K562 (cell line): ENCODE measurements around the gene INPP5K. TPM values are rescaled to one million over a fixed set of nuclear protein-coding genes. Genes with fewer than 3 reads are reported as not detected.
A peak's percentile ranks its signal among the peaks of the same experiment; 100 is the strongest.

Experiments
- ATAC-seq: fragments of 200-7000 bp; cut with Tn5 transposase; 3 replicates; pipeline ENCODE4 v1.9.1; 2020; ENCODE audit warnings: moderate library complexity
- BruUV-seq: library from RNA; stranded (reverse); fragments of 400-500 nt; replicated peaks from 2 replicates; lab custom pipeline; 2021; lab: Mats Ljungman, UMichigan
- CTCF ChIA-PET: fragments of 300-600 bp; formaldehyde crosslinking; extraction: SDS; loops from one replicate; lab custom pipeline; 2021; ENCODE audit warnings: low intra/inter-chr PET ratio; lab: Yijun Ruan, JAX
- POLR2A ChIA-PET: fragments of 300-600, 350-650 bp; sonication (Branson Sonifier 250); formaldehyde crosslinking; extraction: SDS; loops from one replicate; lab custom pipeline; 2021; ENCODE audit warnings: antibody characterized with exemption, inconsistent platforms; lab: Yijun Ruan, JAX
- DNase-seq, 4 experiments: peaks; one replicate each; pipeline versions ENCODE4 v3.0.0 to v3.0.0-alpha.2; 2011 to 2018; ENCODE audit warnings: low spot score in 3 of 4, mixed read lengths in 3 of 4; ENCODE audit errors: extremely low read depth in 1 of 4
- FAIRE-seq: peaks from 2 replicates; lab custom pipeline; 2011; peaks lifted over from hg19 to GRCh38; lab: Jason Lieb, UNC
- H2AFZ ChIP-seq: 2 replicates; pipeline ENCODE4 v1.6.0; 2011; ENCODE audit warnings: low read depth, low read length, control low read depth, inconsistent platforms
- H3K27ac ChIP-seq: fragments of 200-600 bp; 3 replicates; pipeline ENCODE4 v1.8.0; 2011; ENCODE audit warnings: low read depth, mild to moderate bottlenecking, control low read depth, inconsistent platforms, low read length, moderate library complexity, mixed read lengths; ENCODE audit errors: extremely low read depth
- H3K27me3 ChIP-seq, 2 experiments: fragments of 300-600 bp in 1 of 2; 2 replicates in 1 of 2; 3 replicates in 1 of 2; pipeline versions ENCODE4 v1.6.0 to v1.8.0; 2011; ENCODE audit warnings: inconsistent platforms in 2 of 2, low read length in 2 of 2, mild to moderate bottlenecking in 1 of 2, mixed read lengths in 1 of 2, moderate library complexity in 1 of 2; ENCODE audit not compliant: control insufficient read depth in 2 of 2, insufficient read depth in 2 of 2
- H3K36me3 ChIP-seq: fragments of 300-600 bp; 3 replicates; pipeline ENCODE4 v1.8.0; 2011; ENCODE audit warnings: mild to moderate bottlenecking, low read length, inconsistent platforms; ENCODE audit not compliant: control insufficient read depth, insufficient read depth
- H3K4me1 ChIP-seq, 2 experiments: fragments of 200-600 bp in 1 of 2; replicated peaks in 1 of 2; 2 replicates in 1 of 2; 3 replicates in 1 of 2; pipeline versions ENCODE4 v1.5.1 to v1.8.0; 2011; ENCODE audit warnings: inconsistent platforms in 2 of 2, low read length in 2 of 2, mild to moderate bottlenecking in 1 of 2, mixed read lengths in 1 of 2, moderate library complexity in 1 of 2; ENCODE audit not compliant: control insufficient read depth in 2 of 2, insufficient read depth in 2 of 2
- H3K4me2 ChIP-seq: 2 replicates; pipeline ENCODE4 v1.6.1; 2011; ENCODE audit warnings: low read length, control low read depth, inconsistent platforms, mixed read lengths; ENCODE audit not compliant: insufficient read depth
- H3K4me3 ChIP-seq: fragments of 200-600 bp; sonication (generic), shearing (Covaris generic); 2 replicates; pipeline ENCODE4 v1.5.1; 2016; ENCODE audit warnings: control low read depth, inconsistent platforms
- H3K79me2 ChIP-seq: fragments of 200-600 bp; 3 replicates; pipeline ENCODE4 v1.8.0; 2011; ENCODE audit warnings: low read length, inconsistent platforms; ENCODE audit not compliant: control insufficient read depth, insufficient read depth
- H3K9ac ChIP-seq, 2 experiments: 2 replicates each; pipeline versions ENCODE4 v1.6.0 to v1.6.1; 2011; ENCODE audit warnings: low read depth in 2 of 2, low read length in 2 of 2, control low read depth in 1 of 2, inconsistent platforms in 1 of 2, mild to moderate bottlenecking in 1 of 2, mixed read lengths in 1 of 2; ENCODE audit not compliant: insufficient read depth in 1 of 2
- H3K9me1 ChIP-seq: one replicate; pipeline ENCODE4 v1.6.0; 2011; ENCODE audit warnings: inconsistent platforms, mild to moderate bottlenecking, low read length, moderate library complexity; ENCODE audit not compliant: control insufficient read depth, insufficient read depth
- H3K9me3 ChIP-seq: replicated peaks from 2 replicates; pipeline ENCODE4 v1.5.1; 2011; ENCODE audit warnings: low read depth, low read length, inconsistent platforms; ENCODE audit not compliant: control insufficient read depth, insufficient read depth
- H4K20me1 ChIP-seq: replicated peaks from 2 replicates; pipeline ENCODE4 v1.6.1; 2011; ENCODE audit warnings: low read length, inconsistent platforms, mixed read lengths; ENCODE audit not compliant: control insufficient read depth, insufficient read depth
- MGA ChIP-seq: fragments of 450-650 bp; IDR thresholded peaks from 2 replicates; pipeline ENCODE4 v1.6.1; 2016; ENCODE audit warnings: mild to moderate bottlenecking, moderate library complexity
- NCOA6 ChIP-seq: fragments of 450-650 bp; IDR thresholded peaks from 2 replicates; pipeline ENCODE4 v1.6.1; 2017; ENCODE audit warnings: mild to moderate bottlenecking
- NCOR1 ChIP-seq: fragments of 450-650 bp; IDR thresholded peaks from 2 replicates; pipeline ENCODE4 v1.6.1; 2016; ENCODE audit warnings: mild to moderate bottlenecking, moderate library complexity
- POLR2G ChIP-seq: fragments of 200-400 bp; formaldehyde crosslinking; IDR thresholded peaks from 2 replicates; pipeline ENCODE4 v1.6.1; 2017; ENCODE audit warnings: low read depth, mild to moderate bottlenecking, antibody characterized with exemption, low read length, moderate library complexity
- RBM17 ChIP-seq: fragments of 200-400 bp; formaldehyde crosslinking; IDR thresholded peaks from 2 replicates; pipeline ENCODE4 v1.6.1; 2017; ENCODE audit warnings: low read depth, mild to moderate bottlenecking, low read length, borderline replicate concordance
- ZBTB17 ChIP-seq: fragments of 450-650 bp; formaldehyde crosslinking; IDR thresholded peaks from 2 replicates; pipeline ENCODE4 v1.4.0; 2020; ENCODE audit warnings: mild to moderate bottlenecking
- ZFX ChIP-seq: sonication (generic); formaldehyde crosslinking; IDR thresholded peaks from 2 replicates; pipeline ENCODE4 v1.8.0; 2022; ENCODE audit warnings: mild to moderate bottlenecking, missing genetic modification reagents, moderate library complexity
- WGBS: fragments of 100-300 bp; shearing (Covaris generic); methylation state at CpG from one replicate; pipeline ENCODE4 v1.1.6; 2016; ENCODE audit warnings: low coverage, mixed read lengths; ENCODE audit not compliant: insufficient coverage; ENCODE audit errors: missing lambda C conversion rate; 5-methylcytosine and 5-hydroxymethylcytosine counted together
- in situ Hi-C: fragments of 300-500 bp; cut with MboI; formaldehyde crosslinking; loops from 4 replicates; pipeline ENCODE4 v1.15.0; 2018; ENCODE audit warnings: inconsistent platforms, mixed read lengths
- intact Hi-C: fragments of 100-400 bp; cut with micrococcal nuclease; formaldehyde crosslinking; loops from 2 replicates; pipeline ENCODE4 v1.14.2; 2022
- polyA plus RNA-seq, 8 experiments: library from polyadenylated mRNA; depleted of rRNA in 4 of 8; stranded (reverse) in 5 of 8; unstranded in 3 of 8; fragments of >200 nt; fragmentation: Nextera tagmentation in 2 of 8; fragmentation: Illumina TruSeq in 1 of 8; extraction: Ambion mirVana in 2 of 8; extraction: Trizol in 1 of 8; gene quantifications; 2 replicates each; pipeline versions ENCODE4 v1.2.1 to v1.2.3, GENCODE V29; 2011 to 2014; ENCODE audit warnings: inconsistent platforms in 1 of 8, missing spikeins in 1 of 8
- total RNA-seq, 7 experiments: library from RNA; depleted of rRNA in 6 of 7; stranded (reverse); fragments of >200 nt in 6 of 7; fragmentation: Illumina TruSeq in 2 of 7; extraction: Trizol in 2 of 7; gene quantifications; 2 replicates each; pipeline versions ENCODE4 v1.2.1 to v1.2.3, GENCODE V29; 2011 to 2021; ENCODE audit warnings: low replicate concordance in 1 of 7
- TF ChIP-seq, protein P1 (sequence below): sonication (generic); formaldehyde crosslinking; IDR thresholded peaks from 2 replicates; pipeline ENCODE4 v1.8.1; 2023; ENCODE audit warnings: mild to moderate bottlenecking, missing genetic modification reagents

Gene INPP5K
- total and polyA plus RNA-seq, 9 of the 15 experiments (the other 6 are each of a cell fraction or from before 2014, with no cell fraction given): 0.63 to 15.1 (median 10.1) TPM

- no peak for FAIRE-seq
- TF ChIP-seq, protein P1, sequence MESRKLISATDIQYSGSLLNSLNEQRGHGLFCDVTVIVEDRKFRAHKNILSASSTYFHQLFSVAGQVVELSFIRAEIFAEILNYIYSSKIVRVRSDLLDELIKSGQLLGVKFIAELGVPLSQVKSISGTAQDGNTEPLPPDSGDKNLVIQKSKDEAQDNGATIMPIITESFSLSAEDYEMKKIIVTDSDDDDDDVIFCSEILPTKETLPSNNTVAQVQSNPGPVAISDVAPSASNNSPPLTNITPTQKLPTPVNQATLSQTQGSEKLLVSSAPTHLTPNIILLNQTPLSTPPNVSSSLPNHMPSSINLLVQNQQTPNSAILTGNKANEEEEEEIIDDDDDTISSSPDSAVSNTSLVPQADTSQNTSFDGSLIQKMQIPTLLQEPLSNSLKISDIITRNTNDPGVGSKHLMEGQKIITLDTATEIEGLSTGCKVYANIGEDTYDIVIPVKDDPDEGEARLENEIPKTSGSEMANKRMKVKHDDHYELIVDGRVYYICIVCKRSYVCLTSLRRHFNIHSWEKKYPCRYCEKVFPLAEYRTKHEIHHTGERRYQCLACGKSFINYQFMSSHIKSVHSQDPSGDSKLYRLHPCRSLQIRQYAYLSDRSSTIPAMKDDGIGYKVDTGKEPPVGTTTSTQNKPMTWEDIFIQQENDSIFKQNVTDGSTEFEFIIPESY: 0 out of 2 replicates have a peak, but pooled peaks have one; percentile 23
- TF ChIP-seq RBM17 (no peak), ZFX (no peak), ZBTB17 (CRISPR knock-in tag) (no peak), MGA (no peak), POLR2G (peak; percentile 27; the same call in 1 of the 2 replicates), NCOR1 (no peak), NCOA6 (no peak)
Observed at GRCh38 chr17:1474402-1475189, 41.8 kb downstream of the INPP5K start.

More at GRCh38 chr17:1474402-1475189, 41.8 kb downstream of the INPP5K start:
- no peaks in the 10 kb centered on the region for H3K9me3 ChIP-seq
- no peak overlapping the region for H2AFZ ChIP-seq
- ATAC-seq (no peak), DNase-seq (no peak)
- in situ Hi-C loops: no loop called here
- H3K79me2 ChIP-seq: no peaks in the 10 kb centered on the region
- no TSS peak for BruUV-seq
- H4K20me1 ChIP-seq: no peaks in the 10 kb centered on the region
- ChIA-PET CTCF (no interaction called here), POLR2A (interaction anchor here (1.3 to 1.6 kb wide), 2 partner anchors 10 to 11 kb away, joined by 4 to 6 read pairs; no protein-coding TSS in a partner anchor)
- no peak overlapping the region for H3K4me2 ChIP-seq
- H3K36me3 ChIP-seq: peaks cover 24% of the 10 kb centered on the region; the same call in 1 of the 3 replicates
- no peak overlapping the region for H3K27ac ChIP-seq
- WGBS: 74% methylated on average over 15 of the region's 31 CpGs
- no peak overlapping the region for H3K4me3 ChIP-seq
- intact Hi-C loops: no loop called here
- peak overlapping the region in 1 of 2 experiments; percentile 52; a peak in 1 of 4 replicates for H3K9ac ChIP-seq
- no peaks in the 10 kb centered on the region for H3K9me1 ChIP-seq
- H3K4me1 ChIP-seq: peaks cover 0 to 14% of the 10 kb centered on the region in 2 experiments; a peak in 2 of 5 replicates
- no peaks in the 10 kb centered on the region for H3K27me3 ChIP-seq
